GM12878 (cell line): ENCODE measurements around the gene MYT1. TPM values are rescaled to one million over a fixed set of nuclear protein-coding genes. Genes with fewer than 3 reads are reported as not detected.

Experiments used
- ATAC-seq: fragments of 200-7000 bp; cut with Tn5 transposase; 3 replicates; pipeline ENCODE4 v1.9.1; 2020; ENCODE audit warnings: mild to moderate bottlenecking, moderate library complexity
- BruUV-seq: library from RNA; stranded (reverse); fragments of 400-500 nt; replicated peaks from 2 replicates; lab custom pipeline; 2021; lab: Mats Ljungman, UMichigan
- CTCF ChIA-PET: fragments of 300-600 bp; sonication (Branson Sonifier 250); formaldehyde crosslinking; extraction: SDS; loops from one replicate; lab custom pipeline; 2021; ENCODE audit warnings: inconsistent platforms; lab: Yijun Ruan, JAX
- POLR2A ChIA-PET: fragments of 350-600 bp; formaldehyde crosslinking; extraction: SDS; loops from one replicate; lab custom pipeline; 2021; ENCODE audit warnings: inconsistent platforms; lab: Charles Lee
- RAD21 ChIA-PET: fragments of 300-600 bp; sonication (Branson Sonifier 250); formaldehyde crosslinking; loops from one replicate; lab custom pipeline; 2023; ENCODE audit warnings: antibody characterized with exemption; ENCODE audit not compliant: unreplicated experiment; lab: Charles Lee
- SMC1A ChIA-PET: fragments of 300-600 bp; sonication (Branson Sonifier 250); formaldehyde crosslinking; loops from one replicate; lab custom pipeline; 2023; ENCODE audit not compliant: unreplicated experiment, uncharacterized antibody; lab: Charles Lee
- DNase-seq: peaks from one replicate; pipeline ENCODE4 v3.0.0-alpha.2; 2011; ENCODE audit warnings: low read depth, low spot score
- FAIRE-seq: peaks from 3 replicates; lab custom pipeline; 2011; peaks lifted over from hg19 to GRCh38; lab: Jason Lieb, UNC
- H2AFZ ChIP-seq: 2 replicates; pipeline ENCODE4 v1.6.0; 2011; ENCODE audit warnings: low read depth, low read length, control low read depth; ENCODE audit not compliant: control insufficient read depth
- H3K27ac ChIP-seq: 2 replicates; pipeline ENCODE4 v1.5.1; 2011; ENCODE audit warnings: control low read depth; ENCODE audit not compliant: control insufficient read depth, insufficient read depth
- H3K27me3 ChIP-seq, 2 experiments: replicated peaks in 1 of 2; 2 replicates each; pipeline versions ENCODE4 v1.6.0 to v1.6.1; 2011; ENCODE audit warnings: low read length in 1 of 2; ENCODE audit not compliant: control insufficient read depth in 2 of 2, insufficient read depth in 2 of 2
- H3K36me3 ChIP-seq, 2 experiments: 2 replicates each; pipeline ENCODE4 v1.5.1; 2011; ENCODE audit warnings: low read length in 1 of 2; ENCODE audit not compliant: control insufficient read depth in 2 of 2, insufficient read depth in 2 of 2
- H3K4me1 ChIP-seq: 2 replicates; pipeline ENCODE4 v1.6.1; 2011; ENCODE audit warnings: mild to moderate bottlenecking, low read length, moderate library complexity, mixed read lengths; ENCODE audit not compliant: control insufficient read depth, insufficient read depth
- H3K4me2 ChIP-seq: 2 replicates; pipeline ENCODE4 v1.6.0; 2011; ENCODE audit warnings: control low read depth; ENCODE audit not compliant: control insufficient read depth, insufficient read depth
- H3K4me3 ChIP-seq: fragments of 200-600 bp; sonication (generic); 2 replicates; pipeline ENCODE4 v1.5.1; 2016
- H3K79me2 ChIP-seq: 2 replicates; pipeline ENCODE4 v1.6.0; 2011; ENCODE audit warnings: low read length; ENCODE audit not compliant: control insufficient read depth, insufficient read depth
- H3K9ac ChIP-seq: 2 replicates; pipeline ENCODE4 v1.8.0; 2011; ENCODE audit warnings: low read length, control low read depth, mixed read lengths; ENCODE audit not compliant: control insufficient read depth, insufficient read depth
- H3K9me3 ChIP-seq: replicated peaks from 3 replicates; pipeline ENCODE4 v1.5.1; 2011; ENCODE audit warnings: mild to moderate bottlenecking, low read length; ENCODE audit not compliant: control insufficient read depth, insufficient read depth
- H4K20me1 ChIP-seq: 2 replicates; pipeline ENCODE4 v1.6.0; 2011; ENCODE audit not compliant: control insufficient read depth, insufficient read depth
- CBX5 ChIP-seq: sonication (generic); IDR thresholded peaks from 2 replicates; pipeline ENCODE4 v1.6.1; 2016; ENCODE audit warnings: low read depth, moderate library complexity, mild to moderate bottlenecking, inconsistent platforms
- E4F1 ChIP-seq: fragments of 450-650 bp; IDR thresholded peaks from 2 replicates; pipeline ENCODE4 v1.6.1; 2018; ENCODE audit warnings: borderline replicate concordance, mild to moderate bottlenecking; ENCODE audit not compliant: partially characterized antibody
- EED ChIP-seq: sonication (generic); IDR thresholded peaks from 2 replicates; pipeline ENCODE4 v1.6.1; 2016; ENCODE audit warnings: antibody characterized with exemption, low read depth
- ELK1 ChIP-seq: IDR thresholded peaks from 2 replicates; pipeline ENCODE4 v1.6.1; 2012; ENCODE audit warnings: low read depth, low read length, improper control_type of control experiment
- GATAD2B ChIP-seq: fragments of 450-650 bp; conservative IDR thresholded peaks from 2 replicates; pipeline ENCODE4 v1.6.1; 2017; ENCODE audit warnings: low read depth, mild to moderate bottlenecking, moderate library complexity
- IRF3 ChIP-seq: fragments of 450-650 bp; IDR thresholded peaks from 2 replicates; pipeline ENCODE4 v1.6.1; 2014; ENCODE audit warnings: mild to moderate bottlenecking
- MLLT1 ChIP-seq: fragments of 450-650 bp; IDR thresholded peaks from 2 replicates; pipeline ENCODE4 v1.6.1; 2016; ENCODE audit warnings: mild to moderate bottlenecking
- NFYB ChIP-seq: IDR thresholded peaks from 2 replicates; pipeline ENCODE4 v1.6.1; 2011; ENCODE audit warnings: low read depth, mild to moderate bottlenecking, low read length, improper control_type of control experiment, moderate library complexity; ENCODE audit not compliant: insufficient read depth
- RELB ChIP-seq: fragments of 450-650 bp; IDR thresholded peaks from 2 replicates; pipeline ENCODE4 v1.6.1; 2017; ENCODE audit warnings: low read depth, mild to moderate bottlenecking, moderate library complexity
- SIN3A ChIP-seq: IDR thresholded peaks from 2 replicates; pipeline ENCODE4 v1.6.1; 2012; ENCODE audit warnings: low read depth, low read length, improper control_type of control experiment
- SMAD5 ChIP-seq: IDR thresholded peaks from 2 replicates; pipeline ENCODE4 v1.6.1; 2016; ENCODE audit warnings: antibody characterized with exemption, low read depth
- ZBTB4 ChIP-seq: fragments of 450-650 bp; formaldehyde crosslinking; IDR thresholded peaks from 2 replicates; pipeline ENCODE4 v1.4.0; 2022; ENCODE audit warnings: mild to moderate bottlenecking, moderate library complexity
- WGBS: methylation state at CpG from one replicate; pipeline ENCODE4 v1.1.6; 2016; ENCODE audit warnings: low lambda C conversion rate; ENCODE audit not compliant: insufficient replicate concordance, insufficient coverage; ENCODE audit errors: missing lambda C conversion rate; 5-methylcytosine and 5-hydroxymethylcytosine counted together
- in situ Hi-C: fragments of 300-500 bp; cut with MboI; formaldehyde crosslinking; loops from 9 replicates; pipeline ENCODE4 v1.14.3; 2018; ENCODE audit warnings: mixed read lengths
- intact Hi-C: fragments of 100-400 bp; cut with micrococcal nuclease; formaldehyde crosslinking; loops from one replicate; pipeline ENCODE4 v1.14.2; 2022; ENCODE audit not compliant: unreplicated experiment
- polyA plus RNA-seq, 11 experiments: library from polyadenylated mRNA; depleted of rRNA in 4 of 11; unstranded in 6 of 11; stranded (reverse) in 5 of 11; fragments of >200 nt; fragmentation: Nextera tagmentation in 4 of 11; fragmentation: Illumina TruSeq in 1 of 11; extraction: Ambion mirVana in 4 of 11; extraction: Trizol in 1 of 11; gene quantifications; 1 replicate in 1 of 11; 2 replicates in 10 of 11; pipeline versions ENCODE4 v1.2.1 to v1.2.3, GENCODE V29; 2011 to 2016; ENCODE audit warnings: inconsistent platforms in 2 of 11, missing spikeins in 2 of 11, low read depth in 1 of 11
- total RNA-seq, 4 experiments: library from RNA; depleted of rRNA in 3 of 4; stranded (reverse); fragments of >200 nt in 3 of 4; fragmentation: Illumina TruSeq in 1 of 4; extraction: Trizol in 1 of 4; gene quantifications; 2 replicates each; pipeline versions ENCODE4 v1.2.1 to v1.2.3, GENCODE V29; 2013 to 2021

The MYT1 gene
- total and polyA plus RNA-seq, 10 of the 15 experiments (the other 5 are each of a cell fraction or from before 2014, with no cell fraction given): 0.01 to 0.10 TPM; not detected in 8

- Histone ChIP-seq H3K4me1 (no peaks in the 10 kb centered on the region), H3K4me3 (no peak overlapping the region), H2AFZ (no peak overlapping the region), H3K79me2 (no peaks in the 10 kb centered on the region), H3K27ac (no peak overlapping the region), H3K4me2 (no peak overlapping the region), H3K27me3 (peaks cover 0 to 5% of the 10 kb centered on the region in 2 experiments; a peak in 2 of 4 replicates), H3K9me3 (no peaks in the 10 kb centered on the region), H4K20me1 (no peaks in the 10 kb centered on the region), H3K9ac (no peak overlapping the region), H3K36me3 (no peaks in the 10 kb centered on the region)
- FAIRE-seq: no peak
- ChIA-PET CTCF (interaction anchor here (0.8 to 1.0 kb wide), 2 partner anchors 17 to 24 kb away, joined by 3 read pairs; no protein-coding TSS in a partner anchor), POLR2A (interaction anchor here (0.8 kb wide), 1 partner anchor 9 kb away, joined by 3 read pairs; no protein-coding TSS in a partner anchor), SMC1A (no interaction called here), RAD21 (no interaction called here)
- in situ Hi-C loops: no loop called here
- intact Hi-C loops: no loop called here
- no TSS peak for BruUV-seq
- 26% methylated on average over 8 of the region's 8 CpGs for WGBS
- DNase-seq: no peak
- no peak for ATAC-seq
- TF ChIP-seq EED (no peak), SMAD5 (no peak), IRF3 (no peak), ELK1 (no peak), CBX5 (no peak), E4F1 (no peak), GATAD2B (no peak), MLLT1 (no peak), SIN3A (no peak), RELB (no peak), ZBTB4 (CRISPR knock-in tag) (no peak), NFYB (no peak)
These were observed 63.9 kb downstream of the MYT1 start for GRCh38 chr20:64228086-64228653.
